ENCODE results near the gene STUM. TPM values are rescaled to one million over a fixed set of nuclear protein-coding genes. Genes with fewer than 3 reads are reported as not detected.
"Not testable (repeated sequence)": the region's sequence is repeated elsewhere in the genome, so short reads cannot be mapped to it uniquely, and the experiment has no call there.

Gene STUM
- total and polyA plus RNA-seq, 2 donors (not counting 1 experiment from before 2014, with no cell fraction given) = 0.01 TPM; not detected in 1

DNA sequence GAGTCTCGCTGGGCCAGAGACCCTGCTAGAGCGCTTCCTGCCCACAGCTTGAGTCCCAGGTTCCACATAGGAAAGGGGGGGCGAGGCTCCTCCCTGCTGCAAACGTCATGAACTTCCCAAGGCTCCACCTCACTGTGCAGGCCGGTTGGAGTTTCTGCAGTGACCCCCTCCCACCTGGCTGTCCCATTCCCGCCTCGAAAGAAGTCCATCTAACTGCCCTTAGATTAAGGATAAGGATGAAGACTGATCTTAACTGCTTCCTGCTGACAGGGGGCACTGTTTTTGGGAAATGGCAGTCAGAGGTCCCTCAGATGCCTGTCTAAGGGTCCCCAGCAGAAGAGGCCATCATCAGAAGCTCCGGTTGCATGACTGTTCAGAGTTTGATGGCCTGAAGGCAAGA lies 62.7 kb downstream of the STUM start:
- H3K27ac ChIP-seq (ENCODE audit: insufficient read depth, low read length) = no peak overlapping the region
- no peaks in the 10 kb centered on the region for H3K36me3 ChIP-seq (ENCODE audit: control insufficient read depth, insufficient read depth, low read length)
- no peaks in the 10 kb centered on the region for H4K20me1 ChIP-seq (ENCODE audit: control insufficient read depth, extremely low read depth, insufficient read depth, low read length)
- DNase-seq (ENCODE audit: low read depth in 2 of 2) = no peak
- no peaks in the 10 kb centered on the region for H3K9me3 ChIP-seq (ENCODE audit: control insufficient read depth, insufficient read depth, low read depth, low read length)
- no peak overlapping the region for H3K9ac ChIP-seq (ENCODE audit: insufficient read depth, low read length)
- H3K79me2 ChIP-seq (ENCODE audit: control insufficient read depth, insufficient read depth, low read length) = no peaks in the 10 kb centered on the region
- H3K4me3 ChIP-seq (replicated peaks in 1 of 4; ENCODE audit: control extremely low read depth in 1 of 4, insufficient read depth in 1 of 4, low read depth in 3 of 4, low read length in 4 of 4) = no peak overlapping the region
- peaks cover 6% of the 10 kb centered on the region for H3K27me3 ChIP-seq (ENCODE audit: control insufficient read depth, insufficient read depth, low read length)
- H3K4me1 ChIP-seq (ENCODE audit: control insufficient read depth, extremely low read depth, insufficient read depth, low read length) = no peaks in the 10 kb centered on the region
- H2AFZ ChIP-seq (ENCODE audit: low read length) = no peak overlapping the region
- no peak overlapping the region for H3K4me2 ChIP-seq (ENCODE audit: extremely low read depth, insufficient read depth, low read length)
- TF ChIP-seq EZH2 (IDR thresholded peaks at IDR 0.05; ENCODE audit: low read length, missing control alignments) = no peak
- TF ChIP-seq CTCF (conservative IDR thresholded peaks at IDR 0.05 in 1 of 2, IDR thresholded peaks at IDR 0.05 in 1 of 2; ENCODE audit: low read depth in 1 of 2, low read length in 2 of 2) = no peak

DNA sequence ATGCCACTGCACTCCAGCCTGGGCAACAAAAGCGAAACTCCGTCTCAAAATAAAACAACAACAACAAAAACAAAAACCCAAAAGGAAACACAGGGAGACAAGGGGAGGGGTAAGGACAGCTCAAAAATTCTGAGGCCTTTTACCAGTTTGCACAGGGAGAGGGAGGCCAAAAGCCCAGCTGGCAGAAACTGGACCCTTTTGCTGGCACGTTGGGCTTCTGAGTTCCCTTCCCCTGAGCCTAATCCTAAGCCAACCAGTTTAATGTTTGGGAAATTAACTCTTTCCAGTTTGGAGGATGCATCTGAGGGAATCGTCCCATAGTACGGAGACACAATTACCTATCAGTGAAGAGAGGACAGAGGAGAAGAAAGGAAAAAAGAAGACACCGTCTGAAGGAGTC lies 63.4 kb downstream of the STUM start:
- not testable (repeated sequence) for DNase-seq (ENCODE audit: low read depth in 2 of 2); H3K27ac ChIP-seq (ENCODE audit: insufficient read depth, low read length); H3K79me2 ChIP-seq (ENCODE audit: control insufficient read depth, insufficient read depth, low read length); H3K4me1 ChIP-seq (ENCODE audit: control insufficient read depth, extremely low read depth, insufficient read depth, low read length); H3K36me3 ChIP-seq (ENCODE audit: control insufficient read depth, insufficient read depth, low read length); H3K9me3 ChIP-seq (ENCODE audit: control insufficient read depth, insufficient read depth, low read depth, low read length); H4K20me1 ChIP-seq (ENCODE audit: control insufficient read depth, extremely low read depth, insufficient read depth, low read length); H3K9ac ChIP-seq (ENCODE audit: insufficient read depth, low read length); H3K4me3 ChIP-seq (replicated peaks in 1 of 4; ENCODE audit: control extremely low read depth in 1 of 4, insufficient read depth in 1 of 4, low read depth in 3 of 4, low read length in 4 of 4); H3K27me3 ChIP-seq (ENCODE audit: control insufficient read depth, insufficient read depth, low read length); H3K4me2 ChIP-seq (ENCODE audit: extremely low read depth, insufficient read depth, low read length); H2AFZ ChIP-seq (ENCODE audit: low read length)

DNA sequence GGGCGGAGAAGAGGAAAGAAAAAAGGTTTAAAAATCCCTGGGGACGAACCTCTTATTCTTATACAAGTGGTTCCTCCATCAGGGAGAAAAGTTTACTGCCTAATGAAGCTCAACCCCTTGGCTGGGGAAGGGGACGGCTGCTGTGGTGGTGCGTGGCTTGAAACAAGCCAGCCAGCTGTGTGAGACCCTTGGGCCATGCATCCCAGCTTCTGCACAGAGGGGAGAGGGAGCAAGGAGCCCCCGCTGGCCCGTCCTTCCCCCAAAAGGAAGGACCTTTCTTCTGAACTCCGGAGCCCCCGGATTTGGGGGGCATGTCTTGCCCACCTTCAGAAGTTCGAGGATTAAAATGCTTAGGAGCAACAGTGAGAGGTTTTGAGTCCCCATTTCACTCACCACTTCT lies 67.3 kb downstream of the STUM start:
- Histone ChIP-seq H3K4me3 (replicated peaks in 1 of 4; ENCODE audit: control extremely low read depth in 1 of 4, insufficient read depth in 1 of 4, low read depth in 3 of 4, low read length in 4 of 4) (no peak overlapping the region), H3K9ac (ENCODE audit: insufficient read depth, low read length) (no peak overlapping the region), H2AFZ (ENCODE audit: low read length) (no peak overlapping the region), H3K79me2 (ENCODE audit: control insufficient read depth, insufficient read depth, low read length) (no peaks in the 10 kb centered on the region), H3K9me3 (ENCODE audit: control insufficient read depth, insufficient read depth, low read depth, low read length) (no peaks in the 10 kb centered on the region), H3K4me1 (ENCODE audit: control insufficient read depth, extremely low read depth, insufficient read depth, low read length) (no peaks in the 10 kb centered on the region), H4K20me1 (ENCODE audit: control insufficient read depth, extremely low read depth, insufficient read depth, low read length) (no peaks in the 10 kb centered on the region), H3K36me3 (ENCODE audit: control insufficient read depth, insufficient read depth, low read length) (no peaks in the 10 kb centered on the region), H3K27ac (ENCODE audit: insufficient read depth, low read length) (no peak overlapping the region), H3K27me3 (ENCODE audit: control insufficient read depth, insufficient read depth, low read length) (peaks cover 11% of the 10 kb centered on the region), H3K4me2 (ENCODE audit: extremely low read depth, insufficient read depth, low read length) (no peak overlapping the region)
- TF ChIP-seq CTCF (conservative IDR thresholded peaks at IDR 0.05 in 1 of 2, IDR thresholded peaks at IDR 0.05 in 1 of 2; ENCODE audit: low read depth in 1 of 2, low read length in 2 of 2) (no peak), EZH2 (IDR thresholded peaks at IDR 0.05; ENCODE audit: low read length, missing control alignments) (no peak)
- DNase-seq (ENCODE audit: low read depth in 2 of 2) = no peak

All from fibroblast of lung (primary cell).